ENCODE measurements around the gene IL15RA.

- no peak for TF ChIP-seq ZNF24 (IDR thresholded peaks at IDR 0.05)
- no peak for TF ChIP-seq CTCF (IDR thresholded peaks at IDR 0.05 in 2 of 3, conservative IDR thresholded peaks at IDR 0.05 in 1 of 3; ENCODE audit: control insufficient read depth in 2 of 3, extremely low read depth in 1 of 3, insufficient read depth in 1 of 3, low read depth in 3 of 3, low read length in 3 of 3)
- no peak for TF ChIP-seq EGR1 (IDR thresholded peaks at IDR 0.05; ENCODE audit: borderline replicate concordance in 1 of 2, low read depth in 2 of 2, low read length in 2 of 2)
These were observed 18.2 kb downstream of the IL15RA start for GRCh38 chr10:5959142-5959541.

Data from GM12878 (cell line).